Esophagus squamous epithelium (tissue), 4 donors: ENCODE results near the gene CCDC102A.

Experiments used
- POLR2A ChIP-seq, 4 donors: fragments of 450-650 bp; IDR thresholded peaks; one replicate each; pipeline ENCODE4 v1.6.1; 2017; ENCODE audit warnings: antibody characterized with exemption in 4 of 4, mild to moderate bottlenecking in 4 of 4, moderate library complexity in 3 of 4
- TF ChIP-seq, protein P1 (sequence below), 6 experiments: fragments of 450-650 bp in 4 of 6; fragments of 200-600 bp in 2 of 6; sonication (generic) in 2 of 6; IDR thresholded peaks; one replicate each; pipeline ENCODE4 v1.5.1; 2016 to 2019; ENCODE audit warnings: antibody characterized with exemption in 6 of 6, mild to moderate bottlenecking in 4 of 6, moderate library complexity in 4 of 6

DNA sequence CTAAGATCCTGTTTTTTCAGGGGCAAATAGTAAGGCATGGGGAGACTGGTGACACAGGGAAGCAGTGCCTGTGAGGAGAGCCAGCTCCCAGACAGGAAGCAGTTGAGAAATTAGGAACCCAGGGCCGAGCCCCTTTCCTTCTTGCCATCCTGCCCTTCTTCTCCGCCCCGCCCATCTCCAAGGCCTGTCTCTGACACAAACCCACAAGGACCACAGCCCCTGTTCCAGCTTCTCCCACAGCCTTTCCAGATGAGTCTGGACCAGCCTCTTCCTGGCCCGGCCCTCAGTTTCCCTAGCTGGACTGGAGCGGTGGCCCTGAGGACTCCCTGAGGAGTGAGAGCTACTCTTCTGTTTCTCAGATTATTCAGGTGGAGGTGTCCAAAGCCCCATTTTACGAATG, 9.9 kb downstream of the CCDC102A start:
- TF ChIP-seq, protein P1, sequence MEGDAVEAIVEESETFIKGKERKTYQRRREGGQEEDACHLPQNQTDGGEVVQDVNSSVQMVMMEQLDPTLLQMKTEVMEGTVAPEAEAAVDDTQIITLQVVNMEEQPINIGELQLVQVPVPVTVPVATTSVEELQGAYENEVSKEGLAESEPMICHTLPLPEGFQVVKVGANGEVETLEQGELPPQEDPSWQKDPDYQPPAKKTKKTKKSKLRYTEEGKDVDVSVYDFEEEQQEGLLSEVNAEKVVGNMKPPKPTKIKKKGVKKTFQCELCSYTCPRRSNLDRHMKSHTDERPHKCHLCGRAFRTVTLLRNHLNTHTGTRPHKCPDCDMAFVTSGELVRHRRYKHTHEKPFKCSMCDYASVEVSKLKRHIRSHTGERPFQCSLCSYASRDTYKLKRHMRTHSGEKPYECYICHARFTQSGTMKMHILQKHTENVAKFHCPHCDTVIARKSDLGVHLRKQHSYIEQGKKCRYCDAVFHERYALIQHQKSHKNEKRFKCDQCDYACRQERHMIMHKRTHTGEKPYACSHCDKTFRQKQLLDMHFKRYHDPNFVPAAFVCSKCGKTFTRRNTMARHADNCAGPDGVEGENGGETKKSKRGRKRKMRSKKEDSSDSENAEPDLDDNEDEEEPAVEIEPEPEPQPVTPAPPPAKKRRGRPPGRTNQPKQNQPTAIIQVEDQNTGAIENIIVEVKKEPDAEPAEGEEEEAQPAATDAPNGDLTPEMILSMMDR (IDR thresholded peaks at IDR 0.05), result no peak
- no peak for TF ChIP-seq POLR2A (IDR thresholded peaks at IDR 0.05)
